ENCODE measurements around the gene THUMPD1.
"Not testable (repeated sequence)": the region's sequence is repeated elsewhere in the genome, so short reads cannot be mapped to it uniquely, and the experiment has no call there.

The THUMPD1 gene

DNA sequence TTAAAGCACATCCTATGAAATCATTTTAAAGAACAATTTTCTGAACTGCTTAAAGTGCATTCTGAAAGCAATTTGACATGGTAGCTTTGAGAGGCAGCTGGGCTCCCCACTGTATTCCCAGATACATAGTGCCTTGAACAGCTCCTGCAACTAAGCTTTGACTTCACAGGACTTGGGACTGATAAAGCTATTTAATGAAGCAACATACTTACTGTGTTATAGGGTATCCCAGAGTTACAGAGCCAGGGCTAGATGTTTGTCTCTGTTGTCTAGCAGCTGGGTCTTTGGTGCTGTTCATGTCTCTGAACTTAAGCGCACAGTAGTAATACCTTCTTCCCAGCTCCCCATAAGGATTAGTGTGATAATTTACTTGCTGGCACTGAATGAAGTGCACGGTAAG, 45.0 kb downstream of the THUMPD1 start:
- no peak for DNase-seq (ENCODE audit: low read depth in 2 of 2, low spot score in 1 of 2)

DNA sequence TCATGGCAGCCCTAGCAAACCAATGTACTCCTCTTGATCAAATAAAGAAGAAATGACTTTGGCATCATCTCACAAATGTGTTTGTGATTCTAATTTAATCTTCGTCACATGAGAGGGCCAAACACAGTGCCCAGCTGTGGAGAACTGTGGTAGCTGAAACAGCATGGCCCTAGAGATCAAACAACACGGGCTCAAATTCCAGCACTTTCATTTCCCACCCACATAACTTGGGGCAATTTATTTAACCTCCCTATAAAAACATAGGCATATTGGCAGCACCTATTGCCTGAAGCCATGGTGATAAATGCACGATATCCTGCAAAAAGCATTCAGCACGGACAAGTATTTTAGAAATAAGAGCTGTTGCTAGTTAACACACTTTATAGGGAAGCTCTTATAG, 46.6 kb downstream of the THUMPD1 start:
- DNase-seq (ENCODE audit: low read depth in 2 of 2, low spot score in 1 of 2): no peak

DNA sequence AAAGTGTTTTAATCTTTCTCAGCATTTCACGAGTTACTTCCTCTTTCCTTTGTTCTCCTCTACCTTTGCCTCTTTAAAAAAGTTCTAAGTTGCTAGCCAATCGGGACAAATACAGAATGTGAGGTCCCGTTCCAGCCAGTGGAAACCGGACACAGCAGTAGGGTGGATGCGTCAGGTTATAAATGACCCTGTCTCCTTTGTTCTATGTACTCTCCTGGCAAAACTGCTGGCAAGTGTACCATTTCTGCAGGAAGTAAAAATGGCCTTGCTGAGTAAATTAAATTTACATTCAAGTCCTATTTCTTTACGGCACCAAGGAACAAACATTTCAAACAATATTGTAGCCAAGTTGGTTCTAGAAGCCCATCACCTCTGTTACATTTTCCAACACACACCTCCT, 47.5 kb downstream of the THUMPD1 start:
- not testable (repeated sequence) for DNase-seq (ENCODE audit: low read depth in 2 of 2, low spot score in 1 of 2)

DNA sequence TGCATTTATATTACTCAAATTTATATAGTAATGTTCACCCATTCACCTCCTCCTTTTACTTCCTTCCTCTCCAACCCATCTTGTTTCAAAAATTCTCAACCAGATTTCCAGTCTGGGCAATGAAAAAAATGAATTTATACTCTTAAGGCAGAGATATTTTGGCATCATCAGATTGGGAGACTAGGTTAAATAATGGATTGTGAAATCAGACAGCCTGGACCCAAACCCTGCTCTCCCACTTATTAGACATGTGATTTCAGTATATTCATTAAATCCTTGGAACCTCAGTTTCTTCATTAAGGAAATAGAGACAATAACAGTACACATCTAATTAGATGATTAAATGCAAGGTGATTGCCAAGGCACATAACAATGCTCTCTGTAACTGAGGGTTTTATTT, 52.0 kb downstream of the THUMPD1 start:
- no peak for DNase-seq (ENCODE audit: low read depth in 2 of 2, low spot score in 1 of 2)

DNA sequence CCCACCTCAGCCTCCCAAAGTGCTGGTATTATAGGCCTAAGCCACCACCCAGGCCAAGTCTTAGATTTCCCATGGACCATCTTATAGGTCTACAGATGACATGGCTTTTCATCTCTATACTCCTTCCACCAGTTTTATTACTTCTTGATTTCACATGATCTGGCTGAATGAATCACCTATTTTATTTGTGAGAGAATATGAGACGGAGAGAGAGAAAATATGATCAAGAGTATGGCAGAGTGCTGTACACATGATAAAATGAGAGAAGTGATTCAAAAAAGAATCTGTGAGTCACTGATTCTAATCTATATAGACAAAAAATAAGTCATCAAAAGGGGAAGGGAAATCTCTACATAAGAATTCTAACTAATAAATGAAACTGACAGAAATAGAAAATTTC, 57.8 kb downstream of the THUMPD1 start:
- DNase-seq (ENCODE audit: low read depth in 2 of 2, low spot score in 1 of 2): no peak

Data from stimulated activated CD8-positive, alpha-beta memory T cell treated with anti-CD3 and anti-CD28 coated beads, Interleukin-4, amount 100 ng/mL, for 4 hours (primary cell).